Measurements from ENCODE around the gene ARRDC5.
"Not testable (repeated sequence)": the region's sequence is repeated elsewhere in the genome, so short reads cannot be mapped to it uniquely, and the experiment has no call there.

DNA sequence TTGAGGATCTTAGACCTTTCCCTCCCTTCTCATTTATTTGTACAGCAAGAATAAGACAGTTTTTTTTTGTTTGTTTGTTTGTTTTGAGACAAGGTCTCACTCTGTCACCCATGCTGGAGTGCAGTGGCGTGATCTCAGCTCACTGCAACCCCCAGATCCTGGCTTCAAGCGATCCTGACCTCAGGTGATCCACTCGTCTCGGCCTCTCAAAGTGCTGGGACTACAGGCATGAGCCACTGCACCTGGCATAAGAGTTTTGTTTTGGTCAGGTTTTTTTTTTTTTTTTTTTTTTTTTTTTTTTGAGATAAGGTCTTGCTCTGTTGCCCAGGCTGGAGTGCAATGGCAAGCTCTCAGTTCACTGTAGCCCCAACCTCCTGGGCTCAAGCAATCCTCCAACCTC is 35.8 kb upstream of the ARRDC5 start:
- TF ChIP-seq, protein P1, sequence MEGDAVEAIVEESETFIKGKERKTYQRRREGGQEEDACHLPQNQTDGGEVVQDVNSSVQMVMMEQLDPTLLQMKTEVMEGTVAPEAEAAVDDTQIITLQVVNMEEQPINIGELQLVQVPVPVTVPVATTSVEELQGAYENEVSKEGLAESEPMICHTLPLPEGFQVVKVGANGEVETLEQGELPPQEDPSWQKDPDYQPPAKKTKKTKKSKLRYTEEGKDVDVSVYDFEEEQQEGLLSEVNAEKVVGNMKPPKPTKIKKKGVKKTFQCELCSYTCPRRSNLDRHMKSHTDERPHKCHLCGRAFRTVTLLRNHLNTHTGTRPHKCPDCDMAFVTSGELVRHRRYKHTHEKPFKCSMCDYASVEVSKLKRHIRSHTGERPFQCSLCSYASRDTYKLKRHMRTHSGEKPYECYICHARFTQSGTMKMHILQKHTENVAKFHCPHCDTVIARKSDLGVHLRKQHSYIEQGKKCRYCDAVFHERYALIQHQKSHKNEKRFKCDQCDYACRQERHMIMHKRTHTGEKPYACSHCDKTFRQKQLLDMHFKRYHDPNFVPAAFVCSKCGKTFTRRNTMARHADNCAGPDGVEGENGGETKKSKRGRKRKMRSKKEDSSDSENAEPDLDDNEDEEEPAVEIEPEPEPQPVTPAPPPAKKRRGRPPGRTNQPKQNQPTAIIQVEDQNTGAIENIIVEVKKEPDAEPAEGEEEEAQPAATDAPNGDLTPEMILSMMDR (IDR thresholded peaks at IDR 0.05; ENCODE audit: borderline replicate concordance, extremely low read depth, low read length, poor library complexity, severe bottlenecking) = not testable (repeated sequence)
- not testable (repeated sequence) for TF ChIP-seq EZH2 (IDR thresholded peaks at IDR 0.05; ENCODE audit: borderline replicate concordance, low read depth, low read length, severe bottlenecking)
